ENCODE measurements around the gene PODN. TPM values are rescaled to one million over a fixed set of nuclear protein-coding genes. Genes with fewer than 3 reads are reported as not detected.

Gene PODN
- total and polyA plus RNA-seq, 2 donors (not counting 3 experiments of a cell fraction or from before 2014, with no cell fraction given), result 1.3 to 1.5 TPM

GRCh38 chr1:53111073-53111556 lies 49.1 kb downstream of the PODN start:
- no TSS peak for BruUV-seq (replicated peaks)

More at GRCh38 chr1:53111073-53111556, 49.1 kb downstream of the PODN start:
- no peak for DNase-seq (ENCODE audit: low read depth, low spot score)
- Histone ChIP-seq H3K36me3 (ENCODE audit: control insufficient read depth in 2 of 2, extremely low read depth in 1 of 2, insufficient read depth in 2 of 2, low read length in 2 of 2) (no peaks in the 10 kb centered on the region), H3K27me3 (ENCODE audit: control insufficient read depth in 2 of 2, insufficient read depth in 2 of 2, low read length in 2 of 2) (no peaks in the 10 kb centered on the region), H4K20me1 (replicated peaks; ENCODE audit: control insufficient read depth, extremely low read depth, insufficient read depth, low read length) (no peaks in the 10 kb centered on the region), H3K27ac (ENCODE audit: insufficient read depth, low read depth, low read length) (no peak overlapping the region), H2AFZ (ENCODE audit: low read depth, low read length) (no peak overlapping the region), H3K4me2 (ENCODE audit: insufficient read depth, low read length) (no peak overlapping the region), H3K9me1 (replicated peaks; ENCODE audit: control insufficient read depth, extremely low read depth, insufficient read depth, low read length) (no peaks in the 10 kb centered on the region), H3K79me2 (ENCODE audit: control insufficient read depth, insufficient read depth, low read length) (no peaks in the 10 kb centered on the region), H3K9ac (replicated peaks; ENCODE audit: extremely low read depth, insufficient read depth, low read length) (no peak overlapping the region), H3K9me3 (replicated peaks; ENCODE audit: control insufficient read depth, insufficient read depth, low read length) (no peaks in the 10 kb centered on the region), H3K4me1 (ENCODE audit: control insufficient read depth, extremely low read depth, insufficient read depth, low read length) (no peaks in the 10 kb centered on the region), H3K4me3 (replicated peaks in 1 of 3; ENCODE audit: insufficient read depth in 1 of 3, low read depth in 1 of 3, low read length in 3 of 3) (no peak overlapping the region)
- no peak for TF ChIP-seq POLR2A (IDR thresholded peaks at IDR 0.05; ENCODE audit: low read depth, low read length)
- TF ChIP-seq FOS (IDR thresholded peaks at IDR 0.05; ENCODE audit: borderline replicate concordance, insufficient read depth, low read length), result no peak
- no peak for TF ChIP-seq GATA2 (IDR thresholded peaks at IDR 0.05; ENCODE audit: insufficient read depth, insufficient read length, low read depth, low read length)
- TF ChIP-seq MAX (IDR thresholded peaks at IDR 0.05; ENCODE audit: insufficient read depth, insufficient read length), result no peak
- no peak for TF ChIP-seq POLR2AphosphoS5 (IDR thresholded peaks at IDR 0.05; ENCODE audit: insufficient read depth, low read depth, low read length)
- TF ChIP-seq EZH2 (IDR thresholded peaks at IDR 0.05; ENCODE audit: borderline replicate concordance, low read depth, low read length, severe bottlenecking), result no peak
- TF ChIP-seq JUN (IDR thresholded peaks at IDR 0.05; ENCODE audit: borderline replicate concordance, insufficient read depth, insufficient read length, low read depth), result no peak
- no peak for TF ChIP-seq MYC (IDR thresholded peaks at IDR 0.05; ENCODE audit: low read depth, low read length)
- TF ChIP-seq CTCF (IDR thresholded peaks at IDR 0.05; ENCODE audit: extremely low read depth in 1 of 2, insufficient read depth in 1 of 2, low read depth in 1 of 2, low read length in 2 of 2), result no peak
- ChIA-PET POLR2A (no interaction called here), CTCF (interaction anchor here (1.4 kb wide), 1 partner anchor 71 kb away, joined by 5 read pairs; no protein-coding TSS in a partner anchor)
- dilution Hi-C loops (cut with MboI; ENCODE audit: extremely low pct_ligation_motif_present, low sequenced_read_pairs), result no loop called here
- intact Hi-C loops (cut with micrococcal nuclease), result no loop called here
- no peak for FAIRE-seq
